ENCODE results near the gene NOX5. TPM values are rescaled to one million over a fixed set of nuclear protein-coding genes. Genes with fewer than 3 reads are reported as not detected.
A peak's percentile ranks its signal among the peaks of the same experiment; 100 is the strongest.

Gene NOX5
- polyA plus RNA-seq, 1 donor: 0.16 TPM

- no peaks in the 10 kb centered on the region for H3K4me1 ChIP-seq (ENCODE audit: control insufficient read depth, insufficient read depth, low read length)
- WGBS (ENCODE audit: insufficient coverage, low lambda C conversion rate): no CpG with 5 or more reads among the region's 4 CpGs
- H3K27me3 ChIP-seq (ENCODE audit: control insufficient read depth, insufficient read depth, low read length): no peaks in the 10 kb centered on the region
- no peak overlapping the region for H3K4me3 ChIP-seq (ENCODE audit: low read length)
- DNase-seq: no peak
- H3K9me3 ChIP-seq (ENCODE audit: control insufficient read depth, low read depth, low read length): no peaks in the 10 kb centered on the region
- H3K27ac ChIP-seq (ENCODE audit: low read length): no peak overlapping the region
- no peaks in the 10 kb centered on the region for H3K36me3 ChIP-seq (ENCODE audit: control insufficient read depth, insufficient read depth, low read length)
Measured at GRCh38 chr15:69000725-69001503, 13.6 kb upstream of the NOX5 start.

DNA sequence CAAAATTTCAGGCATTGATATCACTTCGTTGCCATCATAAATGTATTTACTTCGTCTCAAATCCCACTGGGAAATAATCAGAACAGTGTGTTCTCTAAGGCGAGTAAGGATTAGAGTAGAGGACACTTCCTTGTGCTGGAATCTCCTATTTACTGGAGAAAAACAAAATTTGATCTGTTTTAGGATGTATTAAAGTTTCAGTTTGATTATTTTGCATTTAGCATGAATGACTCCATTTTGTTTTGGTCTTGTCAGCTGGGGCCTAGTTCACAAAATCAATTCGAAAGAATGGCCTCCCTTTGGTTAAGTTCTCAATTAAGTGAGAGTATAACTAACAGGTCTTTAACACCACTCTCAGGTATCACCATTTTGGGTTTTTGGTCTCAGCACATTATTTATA lies 11.7 kb upstream of the NOX5 start:
- no peaks in the 10 kb centered on the region for H3K36me3 ChIP-seq (ENCODE audit: control insufficient read depth, insufficient read depth, low read length)
- no peaks in the 10 kb centered on the region for H3K4me1 ChIP-seq (ENCODE audit: control insufficient read depth, insufficient read depth, low read length)
- H3K4me3 ChIP-seq (ENCODE audit: low read length): no peak overlapping the region
- WGBS (ENCODE audit: insufficient coverage, low lambda C conversion rate): no CpG with 5 or more reads among the region's 4 CpGs
- no peaks in the 10 kb centered on the region for H3K27me3 ChIP-seq (ENCODE audit: control insufficient read depth, insufficient read depth, low read length)
- no peak overlapping the region for H3K27ac ChIP-seq (ENCODE audit: low read length)
- DNase-seq: no peak
- H3K9me3 ChIP-seq (ENCODE audit: control insufficient read depth, low read depth, low read length): peaks cover 7% of the 10 kb centered on the region

GRCh38 chr15:69004011-69004410 lies 10.5 kb upstream of the NOX5 start:
- 20% methylated on average over 1 of the region's 2 CpGs for WGBS (ENCODE audit: insufficient coverage, low lambda C conversion rate)

DNA sequence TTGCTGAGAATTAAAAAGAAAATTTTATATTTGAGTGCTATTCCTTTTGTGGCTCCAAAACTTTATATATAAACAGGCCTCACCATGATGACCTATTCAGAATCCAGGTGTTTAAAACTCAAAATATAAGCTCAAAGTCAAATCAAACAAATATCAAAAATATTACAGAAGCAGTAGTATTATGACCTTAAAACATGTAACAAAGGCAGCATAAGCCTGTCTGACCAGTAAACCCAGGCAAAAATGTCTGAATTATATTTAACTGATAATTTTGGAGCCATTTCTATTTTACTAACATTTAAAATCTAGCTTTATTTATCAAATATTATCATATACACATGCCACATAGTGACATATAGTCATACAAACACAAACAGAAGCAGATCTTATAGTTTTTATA lies 6.4 kb upstream of the NOX5 start:
- Histone ChIP-seq H3K27ac (ENCODE audit: low read length) (no peak overlapping the region), H3K36me3 (ENCODE audit: control insufficient read depth, insufficient read depth, low read length) (no peaks in the 10 kb centered on the region), H3K4me1 (ENCODE audit: control insufficient read depth, insufficient read depth, low read length) (no peaks in the 10 kb centered on the region), H3K27me3 (ENCODE audit: control insufficient read depth, insufficient read depth, low read length) (no peaks in the 10 kb centered on the region), H3K9me3 (ENCODE audit: control insufficient read depth, low read depth, low read length) (peaks cover 7% of the 10 kb centered on the region), H3K4me3 (ENCODE audit: low read length) (no peak overlapping the region)
- DNase-seq: no peak

More at GRCh38 chr15:69004011-69004410, 10.5 kb upstream of the NOX5 start:
- Histone ChIP-seq H3K36me3 (ENCODE audit: control insufficient read depth, insufficient read depth, low read length) (no peaks in the 10 kb centered on the region), H3K27ac (ENCODE audit: low read length) (peak overlapping the region; percentile 51), H3K9me3 (ENCODE audit: control insufficient read depth, low read depth, low read length) (peaks cover 7% of the 10 kb centered on the region), H3K4me3 (ENCODE audit: low read length) (no peak overlapping the region), H3K4me1 (ENCODE audit: control insufficient read depth, insufficient read depth, low read length) (no peaks in the 10 kb centered on the region), H3K27me3 (ENCODE audit: control insufficient read depth, insufficient read depth, low read length) (no peaks in the 10 kb centered on the region)
- peak; percentile 54 to 67 for DNase-seq

GRCh38 chr15:69009341-69009740 lies 5.2 kb upstream of the NOX5 start:
- H3K4me3 ChIP-seq (ENCODE audit: low read length): no peak overlapping the region
- H3K9me3 ChIP-seq (ENCODE audit: control insufficient read depth, low read depth, low read length): peaks cover 7% of the 10 kb centered on the region
- H3K4me1 ChIP-seq (ENCODE audit: control insufficient read depth, insufficient read depth, low read length): no peaks in the 10 kb centered on the region
- WGBS (ENCODE audit: insufficient coverage, low lambda C conversion rate): 100% methylated on average over 3 of the region's 5 CpGs
- no peaks in the 10 kb centered on the region for H3K36me3 ChIP-seq (ENCODE audit: control insufficient read depth, insufficient read depth, low read length)
- H3K27me3 ChIP-seq (ENCODE audit: control insufficient read depth, insufficient read depth, low read length): no peaks in the 10 kb centered on the region
- DNase-seq: no peak
- no peak overlapping the region for H3K27ac ChIP-seq (ENCODE audit: low read length)

- Histone ChIP-seq H3K36me3 (ENCODE audit: control insufficient read depth, insufficient read depth, low read length) (no peaks in the 10 kb centered on the region), H3K9me3 (ENCODE audit: control insufficient read depth, low read depth, low read length) (peaks cover 7% of the 10 kb centered on the region), H3K4me1 (ENCODE audit: control insufficient read depth, insufficient read depth, low read length) (no peaks in the 10 kb centered on the region), H3K27me3 (ENCODE audit: control insufficient read depth, insufficient read depth, low read length) (no peaks in the 10 kb centered on the region), H3K4me3 (ENCODE audit: low read length) (no peak overlapping the region), H3K27ac (ENCODE audit: low read length) (no peak overlapping the region)
- WGBS (ENCODE audit: insufficient coverage, low lambda C conversion rate): 86% methylated on average over 2 of the region's 3 CpGs
- DNase-seq: no peak
Measured at GRCh38 chr15:69011641-69012040, 2.9 kb upstream of the NOX5 start.

DNA sequence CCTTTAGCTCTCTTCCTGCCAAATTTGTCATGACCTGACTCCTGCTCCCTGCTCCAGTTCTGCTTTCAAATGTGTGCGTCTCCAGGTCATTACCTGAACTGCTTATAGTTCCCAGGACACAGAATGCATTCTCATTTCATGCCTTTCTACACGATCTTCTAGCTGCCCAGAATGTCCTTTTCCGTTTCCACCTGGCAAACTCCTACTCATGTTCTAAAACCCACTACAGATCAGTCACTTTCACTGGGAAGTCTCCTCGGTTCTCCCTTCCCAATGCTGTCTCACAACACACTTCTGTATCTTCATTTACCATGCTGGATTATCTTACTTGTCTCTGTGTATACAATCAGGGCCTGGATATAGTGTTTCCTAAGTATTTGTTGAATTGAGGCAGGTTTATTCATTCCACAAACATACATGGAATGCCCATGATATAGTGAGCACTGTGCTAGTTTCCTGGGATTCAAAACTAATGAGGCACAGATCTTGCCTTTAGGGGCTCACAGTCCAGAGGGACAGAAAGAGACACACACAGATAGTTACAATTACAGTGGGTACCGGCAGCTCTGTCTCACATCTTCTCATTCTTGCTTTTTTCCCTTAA lies 1.6 kb upstream of the NOX5 start:
- Histone ChIP-seq H3K4me1 (ENCODE audit: control insufficient read depth, insufficient read depth, low read length) (no peaks in the 10 kb centered on the region), H3K36me3 (ENCODE audit: control insufficient read depth, insufficient read depth, low read length) (no peaks in the 10 kb centered on the region), H3K27ac (ENCODE audit: low read length) (no peak overlapping the region), H3K9me3 (ENCODE audit: control insufficient read depth, low read depth, low read length) (no peaks in the 10 kb centered on the region), H3K27me3 (ENCODE audit: control insufficient read depth, insufficient read depth, low read length) (no peaks in the 10 kb centered on the region), H3K4me3 (ENCODE audit: low read length) (no peak overlapping the region)
- 100% methylated on average over 3 of the region's 5 CpGs for WGBS (ENCODE audit: insufficient coverage, low lambda C conversion rate)
- DNase-seq: no peak

GRCh38 chr15:69013726-69014406 lies 629 bp upstream of the NOX5 start:
- Histone ChIP-seq H3K36me3 (ENCODE audit: control insufficient read depth, insufficient read depth, low read length) (no peaks in the 10 kb centered on the region), H3K27me3 (ENCODE audit: control insufficient read depth, insufficient read depth, low read length) (no peaks in the 10 kb centered on the region), H3K27ac (ENCODE audit: low read length) (no peak overlapping the region), H3K4me1 (ENCODE audit: control insufficient read depth, insufficient read depth, low read length) (no peaks in the 10 kb centered on the region), H3K4me3 (ENCODE audit: low read length) (no peak overlapping the region), H3K9me3 (ENCODE audit: control insufficient read depth, low read depth, low read length) (no peaks in the 10 kb centered on the region)
- WGBS (ENCODE audit: insufficient coverage, low lambda C conversion rate): 100% methylated on average over 2 of the region's 4 CpGs
- DNase-seq: no peak

- no CpG with 5 or more reads among the region's 7 CpGs for WGBS (ENCODE audit: insufficient coverage, low lambda C conversion rate)
- no peaks in the 10 kb centered on the region for H3K4me1 ChIP-seq (ENCODE audit: control insufficient read depth, insufficient read depth, low read length)
- H3K27ac ChIP-seq (ENCODE audit: low read length): no peak overlapping the region
- H3K27me3 ChIP-seq (ENCODE audit: control insufficient read depth, insufficient read depth, low read length): no peaks in the 10 kb centered on the region
- H3K4me3 ChIP-seq (ENCODE audit: low read length): no peak overlapping the region
- H3K9me3 ChIP-seq (ENCODE audit: control insufficient read depth, low read depth, low read length): no peaks in the 10 kb centered on the region
- no peak for DNase-seq
- no peaks in the 10 kb centered on the region for H3K36me3 ChIP-seq (ENCODE audit: control insufficient read depth, insufficient read depth, low read length)
Measured at GRCh38 chr15:69015591-69015990, 1.1 kb downstream of the NOX5 start.

DNA sequence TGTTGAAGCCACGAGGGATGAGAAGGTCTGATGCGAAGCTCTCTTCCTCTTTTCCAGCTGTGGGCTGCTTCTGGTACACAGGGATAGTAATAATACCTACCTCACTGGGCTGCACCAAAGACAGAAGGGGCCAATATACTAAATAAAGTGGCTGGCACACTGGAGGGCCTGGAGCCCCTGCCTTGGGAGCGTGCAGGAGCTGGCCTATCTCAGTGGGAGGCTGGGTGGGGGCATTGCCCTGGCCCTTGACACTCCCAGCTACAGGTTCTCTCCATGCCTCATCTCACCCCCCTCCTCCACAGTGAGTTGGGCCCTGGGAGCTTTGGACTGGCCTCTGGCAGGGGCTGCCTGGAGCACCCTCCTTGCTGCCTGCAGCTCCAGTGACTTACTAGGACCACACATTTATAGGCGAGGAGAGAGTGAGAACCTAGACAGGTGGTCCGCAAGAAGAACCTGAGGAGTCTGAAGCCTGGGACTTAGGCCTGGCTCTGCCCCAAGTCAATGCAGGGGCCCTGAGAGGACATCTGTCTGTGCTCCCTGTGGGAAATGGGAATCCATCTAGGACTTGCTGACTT lies 1.6 kb downstream of the NOX5 start:
- H3K9me3 ChIP-seq (ENCODE audit: control insufficient read depth, low read depth, low read length): no peaks in the 10 kb centered on the region
- no peaks in the 10 kb centered on the region for H3K27me3 ChIP-seq (ENCODE audit: control insufficient read depth, insufficient read depth, low read length)
- DNase-seq: no peak
- H3K27ac ChIP-seq (ENCODE audit: low read length): no peak overlapping the region
- WGBS (ENCODE audit: insufficient coverage, low lambda C conversion rate): no CpG with 5 or more reads among the region's 5 CpGs
- no peaks in the 10 kb centered on the region for H3K4me1 ChIP-seq (ENCODE audit: control insufficient read depth, insufficient read depth, low read length)
- no peak overlapping the region for H3K4me3 ChIP-seq (ENCODE audit: low read length)
- H3K36me3 ChIP-seq (ENCODE audit: control insufficient read depth, insufficient read depth, low read length): no peaks in the 10 kb centered on the region
